Fibroblast of the aortic adventitia (primary cell): Measurements from ENCODE around the gene UTS2R. TPM values are rescaled to one million over a fixed set of nuclear protein-coding genes. Genes with fewer than 3 reads are reported as not detected.
"Not testable (repeated sequence)": the region's sequence is repeated elsewhere in the genome, so short reads cannot be mapped to it uniquely, and the experiment has no call there.

ENCODE experiments used
- DNase-seq: peaks from one replicate; pipeline ENCODE4 v3.0.0-alpha.2; 2010; ENCODE audit warnings: low read depth
- H3K4me3 ChIP-seq: 2 replicates; pipeline ENCODE4 v1.5.1; 2011; ENCODE audit warnings: low read depth, mild to moderate bottlenecking, control low read depth, low read length, moderate library complexity
- CTCF ChIP-seq: IDR thresholded peaks from 2 replicates; pipeline ENCODE4 v1.5.1; 2011; ENCODE audit warnings: mild to moderate bottlenecking, low read length, control low read depth, inconsistent platforms; ENCODE audit not compliant: insufficient read depth
- total RNA-seq: library from RNA; depleted of rRNA; stranded (reverse); fragments of >200 nt; gene quantifications from 2 replicates; pipeline ENCODE4 v1.2.3, GENCODE V29; 2012; ENCODE audit warnings: low replicate concordance

Gene UTS2R
- total RNA-seq, 1 donor: not detected

GRCh38 chr17:82378741-82379021, 7.1 kb downstream of the UTS2R start:
- no peak for TF ChIP-seq CTCF
- no peak overlapping the region for H3K4me3 ChIP-seq
- no peak for DNase-seq

GRCh38 chr17:82380860-82381702, 9.5 kb downstream of the UTS2R start:
- no peak for TF ChIP-seq CTCF
- peak; percentile 64 for DNase-seq
- H3K4me3 ChIP-seq: peak overlapping the region; percentile 22

- H3K4me3 ChIP-seq, DNase-seq: not testable (repeated sequence)
Measured at GRCh38 chr17:82381703-82382009, 10.1 kb downstream of the UTS2R start.

- not testable (repeated sequence) for DNase-seq, H3K4me3 ChIP-seq
Measured at GRCh38 chr17:82382220-82382932, 10.8 kb downstream of the UTS2R start.

- DNase-seq: no peak
- H3K4me3 ChIP-seq: no peak overlapping the region
- TF ChIP-seq CTCF: no peak
Measured at GRCh38 chr17:82382933-82383255, 11.3 kb downstream of the UTS2R start.

- DNase-seq: no peak
- no peak for TF ChIP-seq CTCF
- H3K4me3 ChIP-seq: no peak overlapping the region
Measured at GRCh38 chr17:82383411-82383810, 11.8 kb downstream of the UTS2R start.

GRCh38 chr17:82384051-82384729, 12.6 kb downstream of the UTS2R start:
- H3K4me3 ChIP-seq: no peak overlapping the region
- DNase-seq: no peak
- TF ChIP-seq CTCF: no peak
